Erythroblast (primary cell): ENCODE data around the gene RAD51B.

Source experiments
- DNase-seq, 2 experiments: peaks; one replicate each; lab custom pipeline; 2025; lab: John Stamatoyannopoulos, UW
- GATA1 ChIP-seq: IDR thresholded peaks from 2 replicates; pipeline ENCODE4 v1.6.1; 2011; ENCODE audit warnings: low read depth, mild to moderate bottlenecking, control low read depth, low read length, moderate library complexity
- POLR2A ChIP-seq: IDR thresholded peaks from 2 replicates; pipeline ENCODE4 v1.6.1; 2011; ENCODE audit warnings: mild to moderate bottlenecking, low read length

The RAD51B gene

GRCh38 chr14:68562911-68563250 is 743.3 kb downstream of the RAD51B start:
- no peak for DNase-seq
- TF ChIP-seq GATA1 = no peak
- TF ChIP-seq POLR2A = no peak

DNA sequence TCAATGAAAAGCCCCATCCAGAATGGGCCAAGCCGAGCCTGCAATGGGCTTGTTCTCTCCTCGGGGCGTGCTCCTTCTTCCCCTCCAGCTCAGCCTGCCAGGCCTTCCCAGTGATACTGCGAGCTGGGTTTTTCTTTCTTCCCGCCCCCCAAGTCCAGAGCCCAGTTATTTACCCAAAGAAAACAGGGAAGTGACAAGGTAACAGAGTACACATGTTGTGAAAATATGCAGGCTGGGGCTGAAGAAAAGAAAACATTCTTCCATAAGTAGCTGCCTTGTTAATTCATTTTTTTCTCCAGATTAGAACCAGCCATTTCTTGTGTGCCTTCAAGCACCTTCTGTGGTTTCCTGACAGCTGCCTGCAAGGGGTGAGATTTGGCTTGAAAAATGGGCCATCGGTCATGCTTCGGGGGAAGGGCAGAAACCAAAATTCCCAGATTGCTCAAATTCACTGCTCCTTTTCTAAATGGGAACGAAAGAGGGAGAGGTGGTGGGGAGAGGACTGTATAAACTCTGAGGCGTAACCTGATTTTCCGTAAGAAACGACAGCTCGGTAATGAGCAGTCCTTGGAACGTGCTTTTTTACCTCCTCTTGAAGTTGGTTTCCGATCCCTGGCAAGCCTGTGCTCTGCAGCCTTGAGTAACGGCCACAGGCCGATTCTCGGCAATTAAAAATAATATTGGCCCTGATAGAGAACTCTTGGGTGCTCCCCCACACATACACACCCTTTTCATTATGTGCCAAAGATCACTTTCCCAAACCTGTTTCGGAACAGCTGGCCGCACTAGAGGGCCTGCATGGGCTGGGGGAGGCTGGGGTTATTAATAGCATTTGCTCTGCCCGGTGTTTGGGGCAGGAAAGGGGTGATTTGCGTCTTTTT is 743.9 kb downstream of the RAD51B start:
- no peak for TF ChIP-seq POLR2A
- no peak for TF ChIP-seq GATA1
- DNase-seq = no peak

GRCh38 chr14:68564191-68564825 is 744.7 kb downstream of the RAD51B start:
- DNase-seq = no peak
- TF ChIP-seq GATA1 (no peak), POLR2A (no peak)

GRCh38 chr14:68564826-68565759 is 745.5 kb downstream of the RAD51B start:
- TF ChIP-seq POLR2A = no peak
- no peak for TF ChIP-seq GATA1
- no peak for DNase-seq

GRCh38 chr14:68566075-68566474 is 746.5 kb downstream of the RAD51B start:
- TF ChIP-seq GATA1 = no peak
- TF ChIP-seq POLR2A = no peak
- no peak for DNase-seq

DNA sequence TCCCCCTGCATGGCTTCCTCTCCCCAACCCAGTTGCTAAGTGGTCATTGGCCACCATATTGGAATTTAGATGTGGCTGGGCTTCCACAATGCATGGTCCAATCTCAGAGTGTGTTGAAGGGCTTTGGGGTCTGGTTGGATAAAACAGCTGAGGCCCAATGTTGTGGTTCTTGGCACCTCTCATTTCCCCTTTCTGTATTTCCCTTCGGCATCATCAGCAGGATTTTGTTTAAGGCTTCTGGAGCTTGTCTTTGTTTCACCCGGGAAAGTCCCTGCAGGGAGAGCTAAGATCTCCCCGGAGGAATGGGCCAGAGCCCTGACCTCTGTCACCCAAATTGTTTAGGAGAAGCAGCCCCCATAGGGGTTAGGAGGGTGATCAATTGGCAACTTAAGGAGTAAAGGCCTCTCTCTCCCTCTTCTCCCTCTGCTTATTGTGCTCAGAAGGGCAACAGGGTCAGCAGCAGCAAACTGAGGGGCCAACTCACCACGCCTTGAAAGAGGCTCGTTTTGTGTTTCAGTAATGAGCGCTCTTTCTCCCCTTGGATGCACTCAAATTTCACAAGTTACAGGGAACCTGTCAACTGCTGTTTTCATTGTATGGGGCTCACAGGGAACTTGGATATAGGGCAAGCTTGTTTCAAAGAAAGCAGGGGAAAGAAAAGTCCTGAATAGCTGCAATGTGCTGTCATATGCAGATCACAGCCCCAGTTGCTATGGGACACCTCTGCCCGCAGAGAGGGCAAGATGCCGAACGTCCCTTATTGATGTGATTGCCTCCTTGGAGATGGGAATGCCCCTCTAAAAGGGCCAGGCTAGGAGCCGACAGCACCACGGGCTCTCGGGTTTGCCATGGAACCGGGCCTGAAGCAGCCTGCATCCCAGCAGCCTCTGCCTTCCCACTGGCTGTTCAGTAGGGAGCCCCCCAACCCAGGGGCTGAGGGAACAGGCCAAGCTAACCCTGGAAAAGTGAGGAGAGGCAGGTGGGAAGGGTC is 749.6 kb downstream of the RAD51B start:
- no peak for DNase-seq
- no peak for TF ChIP-seq GATA1
- no peak for TF ChIP-seq POLR2A

GRCh38 chr14:68569970-68570409 is 750.4 kb downstream of the RAD51B start:
- TF ChIP-seq POLR2A (no peak), GATA1 (no peak)
- DNase-seq = no peak

DNA sequence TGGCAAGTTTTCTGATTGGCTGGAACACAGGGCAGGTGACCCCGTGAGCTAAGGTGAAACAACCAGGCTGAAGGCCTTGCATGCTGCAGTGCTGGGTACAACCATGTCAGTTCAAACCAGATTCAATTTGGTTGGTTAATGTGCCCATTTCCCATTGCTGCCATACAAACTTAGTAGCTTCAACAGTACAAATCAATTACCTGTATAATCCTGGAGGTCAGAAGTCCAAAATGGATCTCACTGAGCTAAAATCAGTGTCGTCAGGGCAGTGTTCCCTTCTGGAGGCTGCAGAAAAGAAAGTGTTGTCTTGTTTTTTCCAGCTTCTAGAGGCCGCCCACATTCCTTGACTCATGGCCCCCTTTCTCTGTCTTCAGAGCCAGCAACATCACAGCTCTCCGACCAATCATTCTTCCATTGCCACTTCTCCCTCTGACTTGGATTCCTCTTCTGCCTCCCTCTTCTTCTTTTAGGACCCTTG is 751.6 kb downstream of the RAD51B start:
- DNase-seq = no peak
- no peak for TF ChIP-seq POLR2A
- no peak for TF ChIP-seq GATA1

GRCh38 chr14:68571928-68572525 is 752.4 kb downstream of the RAD51B start:
- DNase-seq = no peak
- TF ChIP-seq GATA1 = no peak
- TF ChIP-seq POLR2A = no peak

DNA sequence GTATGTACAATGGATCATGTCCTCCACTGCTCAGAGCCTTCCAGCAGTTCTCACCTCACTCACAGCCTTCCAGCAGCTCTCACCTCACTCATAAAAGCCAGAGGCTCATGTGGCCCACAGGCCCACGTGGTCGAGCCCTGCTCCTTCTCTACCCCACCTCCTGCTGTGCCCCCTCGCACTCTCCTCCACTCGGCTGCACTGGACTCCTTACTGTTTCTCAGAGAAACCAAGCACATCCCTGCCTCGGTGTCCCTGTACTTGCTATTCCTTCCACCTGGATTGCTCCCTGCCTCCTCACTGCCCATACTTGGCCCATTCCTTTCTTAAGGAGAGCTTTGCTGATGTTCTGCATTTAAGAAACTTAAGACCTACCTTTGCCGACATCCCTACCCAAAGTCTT is 753.5 kb downstream of the RAD51B start:
- TF ChIP-seq POLR2A (no peak), GATA1 (no peak)
- DNase-seq = no peak

GRCh38 chr14:68573722-68574121 is 754.1 kb downstream of the RAD51B start:
- no peak for DNase-seq
- TF ChIP-seq GATA1 (no peak), POLR2A (no peak)

- no peak for DNase-seq
- TF ChIP-seq GATA1 = no peak
Observed at GRCh38 chr14:68574461-68574860, 754.9 kb downstream of the RAD51B start.
